ENCODE data around the gene MSRB1. TPM values are rescaled to one million over a fixed set of nuclear protein-coding genes. Genes with fewer than 3 reads are reported as not detected.

Gene MSRB1, protein sequence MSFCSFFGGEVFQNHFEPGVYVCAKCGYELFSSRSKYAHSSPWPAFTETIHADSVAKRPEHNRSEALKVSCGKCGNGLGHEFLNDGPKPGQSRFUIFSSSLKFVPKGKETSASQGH
- 10 to 100 TPM; 26.1 to 66.7 TPM for total RNA-seq
- polyA plus RNA-seq (ENCODE audit: insufficient read length in 6 of 6): 10 to 100 TPM in 5 of 6 donors, 1 to 10 TPM in 1; 9.8 to 15.5 (median 14.4) TPM
- long read RNA-seq, donor 1, transcript MSRB1-201 (4 exons, 1,423 nt): major isoform, 17 of 17 reads
- long read RNA-seq, donor 1, partial matches to known transcripts: 0 of 17 reads
- long read RNA-seq, donor 1, other reads (novel, unspliced or antisense): 0 of 17 reads
- long read RNA-seq, donor 2, transcript MSRB1-201 (4 exons, 1,423 nt): major isoform, 16 of 17 reads
- long read RNA-seq, donor 2, partial matches to known transcripts: 0 of 17 reads
- long read RNA-seq, donor 2, other reads (novel, unspliced or antisense): 0 of 17 reads
- long read RNA-seq, donor 3, transcript MSRB1-201 (4 exons, 1,423 nt): major isoform, 13 of 13 reads
- long read RNA-seq, donor 3, partial matches to known transcripts: 0 of 13 reads
- long read RNA-seq, donor 3, other reads (novel, unspliced or antisense): 0 of 13 reads
- long read RNA-seq, donor 4, transcript MSRB1-201 (4 exons, 1,423 nt): major isoform, 68 of 73 reads
- long read RNA-seq, donor 4, partial matches to known transcripts: 1 of 73 reads
- long read RNA-seq, donor 4, other reads (novel, unspliced or antisense): 3 of 73 reads
- long read RNA-seq, donor 5, transcript MSRB1-201 (4 exons, 1,423 nt): major isoform, 23 of 23 reads
- long read RNA-seq, donor 5, partial matches to known transcripts: 0 of 23 reads
- long read RNA-seq, donor 5, other reads (novel, unspliced or antisense): 0 of 23 reads
- long read RNA-seq, donor 6, transcript MSRB1-201 (4 exons, 1,423 nt): major isoform, 18 of 18 reads
- long read RNA-seq, donor 6, partial matches to known transcripts: 0 of 18 reads
- long read RNA-seq, donor 6, other reads (novel, unspliced or antisense): 0 of 18 reads
- long read RNA-seq, donor 7, transcript MSRB1-201 (4 exons, 1,423 nt): major isoform, 5 of 5 reads
- long read RNA-seq, donor 7, partial matches to known transcripts: 0 of 5 reads
- long read RNA-seq, donor 7, other reads (novel, unspliced or antisense): 0 of 5 reads
- long read RNA-seq, donor 8, transcript MSRB1-201 (4 exons, 1,423 nt): major isoform, 14 of 15 reads
- long read RNA-seq, donor 8, partial matches to known transcripts: 0 of 15 reads
- long read RNA-seq, donor 8, other reads (novel, unspliced or antisense): 0 of 15 reads
- long read RNA-seq, donor 9: 0 reads
- long read RNA-seq, donor 10, transcript MSRB1-201 (4 exons, 1,423 nt): major isoform, 251 of 260 reads
- long read RNA-seq, donor 10, partial matches to known transcripts: 2 of 260 reads
- long read RNA-seq, donor 10, other reads (novel, unspliced or antisense): 5 of 260 reads
- long read RNA-seq, donor 11: 0 reads
- long read RNA-seq, donor 12, transcript MSRB1-201 (4 exons, 1,423 nt): major isoform, 11 of 22 reads
- long read RNA-seq, donor 12, partial matches to known transcripts: 11 of 22 reads
- long read RNA-seq, donor 12, other reads (novel, unspliced or antisense): 0 of 22 reads

DNA sequence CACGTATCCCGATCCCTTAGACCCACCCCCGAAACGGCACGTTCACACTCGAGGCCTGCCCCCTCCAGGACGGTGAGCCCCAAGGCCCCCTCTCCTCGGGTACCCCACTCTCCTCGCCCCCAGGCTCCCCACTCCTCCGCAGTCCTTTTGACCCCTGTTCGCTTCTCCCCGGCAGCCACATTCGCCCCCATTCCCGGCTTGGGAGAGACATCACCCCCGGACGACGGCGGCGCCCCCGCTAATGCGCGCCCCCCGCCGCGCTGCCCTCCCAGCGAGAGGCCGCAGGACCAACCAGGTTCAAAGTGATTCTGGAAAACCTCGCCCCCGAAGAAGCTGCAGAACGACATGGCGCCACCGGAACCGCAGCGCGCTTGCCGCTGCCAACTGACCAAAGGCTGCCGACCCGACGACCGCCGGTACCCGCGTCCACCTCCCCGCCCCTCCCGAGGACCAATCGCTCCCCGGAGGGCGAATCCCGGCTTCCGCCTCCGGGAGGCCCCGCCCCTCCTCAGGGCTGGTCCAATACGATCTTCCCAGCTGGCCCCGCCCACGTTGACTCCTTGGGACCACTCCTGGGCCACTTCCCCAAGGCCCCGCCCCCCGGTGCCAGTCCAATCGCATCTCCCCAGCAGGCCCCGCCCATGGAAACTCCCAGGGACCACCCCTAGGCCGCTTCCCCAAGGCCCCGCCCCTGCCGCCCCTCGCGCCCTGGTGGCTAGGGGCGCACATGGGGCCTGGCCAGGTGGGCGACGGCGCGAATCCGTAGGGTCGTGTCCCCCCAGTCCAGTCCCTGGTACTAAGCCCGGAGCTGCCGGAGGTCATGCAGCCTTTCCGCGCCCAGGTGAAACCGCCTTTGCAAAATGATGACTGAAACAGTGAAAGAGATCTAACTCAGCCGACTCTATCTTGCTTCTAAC lies at the start of gene MSRB1:
MSRB1 (minus strand) TSS at position 390 of the 917 bp plus-strand sequence; CDS start at position 347, 43 bp downstream.
- H3K27me3 ChIP-seq: no peaks in the 10 kb centered on the region
- TF ChIP-seq, protein P1, sequence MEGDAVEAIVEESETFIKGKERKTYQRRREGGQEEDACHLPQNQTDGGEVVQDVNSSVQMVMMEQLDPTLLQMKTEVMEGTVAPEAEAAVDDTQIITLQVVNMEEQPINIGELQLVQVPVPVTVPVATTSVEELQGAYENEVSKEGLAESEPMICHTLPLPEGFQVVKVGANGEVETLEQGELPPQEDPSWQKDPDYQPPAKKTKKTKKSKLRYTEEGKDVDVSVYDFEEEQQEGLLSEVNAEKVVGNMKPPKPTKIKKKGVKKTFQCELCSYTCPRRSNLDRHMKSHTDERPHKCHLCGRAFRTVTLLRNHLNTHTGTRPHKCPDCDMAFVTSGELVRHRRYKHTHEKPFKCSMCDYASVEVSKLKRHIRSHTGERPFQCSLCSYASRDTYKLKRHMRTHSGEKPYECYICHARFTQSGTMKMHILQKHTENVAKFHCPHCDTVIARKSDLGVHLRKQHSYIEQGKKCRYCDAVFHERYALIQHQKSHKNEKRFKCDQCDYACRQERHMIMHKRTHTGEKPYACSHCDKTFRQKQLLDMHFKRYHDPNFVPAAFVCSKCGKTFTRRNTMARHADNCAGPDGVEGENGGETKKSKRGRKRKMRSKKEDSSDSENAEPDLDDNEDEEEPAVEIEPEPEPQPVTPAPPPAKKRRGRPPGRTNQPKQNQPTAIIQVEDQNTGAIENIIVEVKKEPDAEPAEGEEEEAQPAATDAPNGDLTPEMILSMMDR (IDR thresholded peaks at IDR 0.05): no peak
- H3K36me3 ChIP-seq: peaks cover 0 to 33% of the 10 kb centered on the region in 2 donors
- ATAC-seq (peak; percentile 97), DNase-seq (peak; percentile 96 to 100 (median 99))
- H3K27ac ChIP-seq: peak within 1 kb of the TSS; percentile 62 to 93
- intact Hi-C loops (cut with DNase I): no loop called here
- no peaks in the 10 kb centered on the region for H3K9me3 ChIP-seq
- H3K4me1 ChIP-seq: peaks cover 6 to 53% of the 10 kb centered on the region in 2 donors
- peak within 1 kb of the TSS; percentile 70 to 72 for H3K4me3 ChIP-seq

- DNase-seq: peak in 3 of 4 donors; percentile 87 to 99 (median 97)
- H3K4me3 ChIP-seq: peak overlapping the region; percentile 38 to 46
- peaks cover 29 to 41% of the 10 kb centered on the region in 2 donors for H3K27me3 ChIP-seq
- H3K36me3 ChIP-seq: peaks cover 0 to 5% of the 10 kb centered on the region in 2 donors
- intact Hi-C loops (cut with DNase I): no loop called here
- ATAC-seq: peak; percentile 89
- peak overlapping the region in 1 of 2 donors; percentile 66 for H3K27ac ChIP-seq
- H3K9me3 ChIP-seq: peaks cover 0 to 5% of the 10 kb centered on the region in 2 donors
- TF ChIP-seq, protein P1 (IDR thresholded peaks at IDR 0.05): no peak
- H3K4me1 ChIP-seq: peaks cover 17 to 37% of the 10 kb centered on the region in 2 donors
Observed at GRCh38 chr16:1991948-1992703, 49.1 kb upstream of the MSRB1 start.

- ATAC-seq: no peak
- Histone ChIP-seq H3K4me3 (peak overlapping the region; percentile 38 to 46), H3K4me1 (peaks cover 17 to 37% of the 10 kb centered on the region in 2 donors), H3K27me3 (peaks cover 29 to 41% of the 10 kb centered on the region in 2 donors), H3K36me3 (peaks cover 0 to 8% of the 10 kb centered on the region in 2 donors), H3K27ac (peak overlapping the region in 1 of 2 donors; percentile 66), H3K9me3 (peaks cover 0 to 5% of the 10 kb centered on the region in 2 donors)
- no peak for DNase-seq
- TF ChIP-seq, protein P1 (IDR thresholded peaks at IDR 0.05): no peak
- intact Hi-C loops (cut with DNase I): no loop called here
Observed at GRCh38 chr16:1991588-1991947, 48.6 kb upstream of the MSRB1 start.
